Left renal cortex interstitium (tissue), 4 donors: ENCODE results near the gene SLC7A8. TPM values are rescaled to one million over a fixed set of nuclear protein-coding genes. Genes with fewer than 3 reads are reported as not detected.
"Not testable (repeated sequence)": the region's sequence is repeated elsewhere in the genome, so short reads cannot be mapped to it uniquely, and the experiment has no call there.

Source experiments
- DNase-seq, 4 donors: peaks; one replicate each; pipeline ENCODE4 v3.0.0-alpha.2; 2013; ENCODE audit warnings: low read depth in 4 of 4, low spot score in 2 of 4, missing footprints in 1 of 4
- polyA plus RNA-seq, 4 donors: library from polyadenylated mRNA; unstranded; fragments of 120-200 nt; gene quantifications; one replicate each; pipeline ENCODE4 v1.2.1, GENCODE V29; 2013; ENCODE audit not compliant: insufficient read length in 4 of 4

Gene SLC7A8
- 100 to 1,000 TPM in 2 of 4 donors, 10 to 100 TPM in 2; 80.6 to 108 (median 96.2) TPM for polyA plus RNA-seq

- peak in 1 of 4 donors; percentile 67 for DNase-seq
These were observed at the start of gene SLC7A8 for GRCh38 chr14:23183479-23183878. Gene SLC7A8 (minus strand): TSS chr14:23183660. CDS start chr14:23182914, 746 bp downstream.

DNA sequence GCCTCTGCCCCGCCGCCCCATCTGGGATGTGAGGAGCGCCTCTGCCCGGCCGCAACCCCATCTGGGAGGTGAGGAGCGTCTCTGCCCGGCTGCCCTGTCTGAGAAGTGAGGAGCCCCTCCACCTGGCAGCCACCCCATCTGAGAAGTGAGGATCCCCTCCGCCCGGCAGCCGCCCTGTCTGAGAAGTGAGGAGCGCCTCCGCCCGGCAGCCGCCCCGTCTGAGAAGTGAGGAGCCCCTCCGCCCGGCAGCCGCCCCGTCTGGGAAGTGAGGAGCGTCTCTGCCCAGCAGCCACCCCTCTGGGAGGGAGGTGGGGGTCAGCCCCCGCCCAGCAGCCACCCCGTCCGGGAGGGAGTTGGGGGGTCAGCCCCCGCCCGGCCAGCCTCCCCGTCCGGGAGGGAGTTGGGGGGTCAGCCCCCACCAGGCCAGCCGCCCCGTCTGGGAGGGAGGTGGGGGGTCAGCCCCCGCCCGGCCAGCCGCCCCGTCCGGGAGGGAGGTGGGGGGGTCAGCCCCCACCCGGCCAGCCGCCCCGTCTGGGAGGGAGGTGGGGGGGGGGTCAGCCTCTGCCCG, 48.9 kb upstream of the SLC7A8 start:
- DNase-seq = not testable (repeated sequence)

GRCh38 chr14:23228812-23229211, 45.4 kb upstream of the SLC7A8 start:
- DNase-seq = no peak

GRCh38 chr14:23227566-23227965, 44.1 kb upstream of the SLC7A8 start:
- no peak for DNase-seq

- not testable (repeated sequence) for DNase-seq
These were observed 41.5 kb upstream of the SLC7A8 start for GRCh38 chr14:23224958-23225357.

DNA sequence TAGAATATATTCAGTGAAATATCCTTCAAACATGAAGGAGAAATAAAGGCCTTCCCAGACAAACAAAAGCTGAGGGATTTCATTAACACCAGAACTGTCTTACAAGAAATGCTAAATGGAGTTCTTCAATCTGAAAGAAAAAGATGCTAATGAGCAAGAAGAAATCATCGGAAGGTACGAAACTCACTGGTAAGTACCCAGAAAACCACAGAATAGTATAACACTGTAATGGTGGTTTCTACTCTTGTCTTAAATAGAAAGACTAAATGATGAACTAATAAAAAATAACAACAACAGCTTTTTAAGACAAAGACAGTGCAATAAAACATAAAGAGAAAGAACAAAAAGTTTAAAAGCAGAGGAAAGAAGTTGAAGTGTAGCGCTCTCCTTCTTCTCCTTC, 35.6 kb upstream of the SLC7A8 start:
- DNase-seq = no peak

DNA sequence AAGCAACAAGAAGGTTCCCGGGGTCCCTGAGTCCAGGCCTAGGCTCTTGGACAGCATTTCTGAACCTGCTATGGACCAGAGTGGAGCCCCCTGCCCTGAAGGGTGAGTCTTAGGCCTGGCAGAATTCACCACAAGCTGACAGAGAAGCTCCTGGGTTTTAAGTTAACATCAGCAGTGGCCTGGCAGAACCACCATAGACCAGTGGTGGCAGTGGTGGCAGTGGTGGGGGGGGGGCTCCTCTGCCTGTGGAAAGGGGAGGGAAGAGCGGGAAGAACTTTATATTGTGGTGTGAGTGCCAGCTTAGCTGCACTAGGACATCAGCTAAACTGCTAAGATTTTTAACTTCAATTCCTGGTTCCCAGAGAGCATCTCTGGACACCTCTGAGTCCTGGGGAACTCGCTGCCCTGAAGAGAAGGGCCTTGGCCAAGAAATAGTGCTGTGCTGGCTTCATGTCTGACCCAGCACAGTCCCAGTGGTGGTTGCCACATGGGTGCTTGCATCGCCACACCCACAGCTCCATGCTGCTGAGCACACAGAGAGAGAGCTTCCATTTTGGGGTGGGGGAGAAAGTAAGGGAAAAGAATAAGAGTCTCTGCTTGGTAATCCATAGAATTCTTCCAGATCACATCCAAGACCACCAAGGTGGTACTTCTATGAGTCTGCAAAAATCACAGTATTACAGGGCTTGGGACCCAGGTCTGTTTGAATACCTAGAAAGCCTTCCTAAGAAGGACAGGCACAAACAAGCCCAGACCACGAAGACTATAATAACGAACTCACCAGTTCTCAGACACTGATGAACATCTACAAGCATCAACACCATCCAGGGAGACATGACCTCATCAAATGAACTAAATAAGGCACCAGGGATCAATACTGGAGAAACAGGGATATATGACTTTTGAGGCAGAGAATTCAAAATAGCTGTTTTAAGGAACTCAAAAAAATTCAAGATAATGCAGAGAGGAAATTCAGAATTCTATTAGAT, 33.9 kb upstream of the SLC7A8 start:
- no peak for DNase-seq

DNA sequence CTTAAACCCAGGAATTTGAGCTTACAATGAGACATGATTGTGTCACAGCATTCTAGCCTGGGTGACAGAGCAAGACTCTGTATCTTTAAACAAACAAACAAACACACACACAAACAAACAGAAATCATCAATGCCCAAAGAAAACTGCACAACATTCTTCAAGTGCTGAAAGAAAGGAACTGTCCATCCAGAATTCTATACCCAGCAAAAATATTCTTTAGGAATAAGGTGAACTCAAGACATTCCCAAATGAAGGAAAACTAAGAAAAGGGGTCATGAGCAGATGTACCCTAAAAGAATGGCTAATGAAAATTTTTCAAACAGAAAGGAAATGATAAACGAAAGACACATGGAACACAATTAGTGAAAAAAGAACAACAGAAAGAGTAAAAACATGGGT, 32.0 kb upstream of the SLC7A8 start:
- DNase-seq = no peak

DNA sequence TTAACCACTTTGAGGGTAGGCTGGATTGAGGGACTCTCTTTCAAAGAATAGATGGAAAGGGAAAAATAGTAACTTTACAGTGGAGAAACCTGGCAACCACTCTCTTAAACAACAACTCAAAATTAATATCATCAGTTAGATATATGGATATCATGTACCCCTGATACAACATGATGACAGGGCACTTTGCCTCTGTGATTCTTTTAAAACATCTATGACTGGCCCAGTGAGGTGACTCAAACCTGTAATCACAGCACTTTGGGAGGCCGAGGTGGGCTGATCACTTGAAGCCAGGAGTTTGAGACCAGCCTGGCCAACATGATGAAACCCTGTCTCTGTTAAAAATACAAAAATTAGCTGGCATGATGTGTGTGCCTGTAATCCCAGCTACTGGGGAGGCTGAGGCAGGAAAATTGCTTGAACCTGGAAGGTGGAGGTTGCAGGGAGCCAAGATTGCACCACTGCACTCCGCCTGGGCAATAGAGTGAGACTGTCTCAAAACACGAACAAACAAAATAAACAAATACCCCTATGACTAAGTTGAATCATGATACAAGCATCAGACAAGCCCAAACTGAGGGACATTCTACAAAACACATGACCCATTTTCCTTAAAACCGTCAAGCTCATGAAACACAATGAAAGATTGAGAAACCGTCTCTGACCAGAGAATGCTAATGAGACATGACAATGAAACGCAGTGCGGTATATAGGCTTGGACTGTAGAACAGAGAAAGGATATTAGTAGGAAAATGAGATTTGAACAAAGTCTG, 26.4 kb upstream of the SLC7A8 start:
- DNase-seq = no peak

DNA sequence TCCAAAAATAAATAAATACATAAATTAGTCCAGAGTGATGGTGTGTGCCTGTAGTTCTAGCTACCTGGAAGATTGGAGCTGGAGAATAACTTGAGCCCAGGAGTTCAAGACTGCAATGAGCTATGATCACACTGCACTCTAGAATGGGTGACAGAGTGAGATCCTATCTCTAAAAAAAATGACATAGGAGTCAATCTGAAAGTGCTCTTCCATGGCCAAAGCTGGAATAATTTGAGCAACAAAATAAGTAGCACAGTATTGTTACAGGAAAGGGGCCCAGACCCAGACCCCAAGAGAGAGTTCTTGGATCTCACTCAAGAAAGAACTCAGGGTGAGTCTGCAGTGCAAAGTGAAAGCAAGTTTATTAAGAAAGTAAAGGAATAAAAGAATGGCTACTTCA, 24.9 kb upstream of the SLC7A8 start:
- DNase-seq = no peak

DNA sequence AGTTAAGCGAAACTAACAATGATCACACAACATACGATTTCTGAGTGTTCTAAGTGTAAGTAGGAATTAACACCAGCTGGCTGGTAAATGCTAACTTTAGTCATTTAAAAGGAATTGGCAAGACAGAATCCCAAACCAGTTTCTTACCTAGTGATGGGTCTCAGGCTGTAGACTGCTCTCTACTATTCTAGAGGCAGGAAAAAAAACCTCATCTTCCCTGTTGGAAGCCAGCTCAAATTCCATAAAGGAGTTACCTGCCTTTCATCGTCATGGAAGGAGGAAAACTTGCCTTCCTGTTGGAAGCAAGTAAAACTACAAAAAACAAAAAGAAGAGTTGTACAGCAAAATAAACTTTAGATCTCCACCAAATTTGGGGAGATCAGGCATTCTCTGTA, 23.7 kb upstream of the SLC7A8 start:
- no peak for DNase-seq

GRCh38 chr14:23206422-23207145, 23.1 kb upstream of the SLC7A8 start:
- DNase-seq = no peak

GRCh38 chr14:23202001-23202400, 18.5 kb upstream of the SLC7A8 start:
- DNase-seq = no peak

GRCh38 chr14:23199141-23199540, 15.7 kb upstream of the SLC7A8 start:
- not testable (repeated sequence) for DNase-seq

- DNase-seq = not testable (repeated sequence)
These were observed 13.0 kb upstream of the SLC7A8 start for GRCh38 chr14:23196487-23196886.

GRCh38 chr14:23195552-23196101, 12.2 kb upstream of the SLC7A8 start:
- DNase-seq = no peak

- DNase-seq = no peak
These were observed 10.0 kb upstream of the SLC7A8 start for GRCh38 chr14:23193432-23193831.

DNA sequence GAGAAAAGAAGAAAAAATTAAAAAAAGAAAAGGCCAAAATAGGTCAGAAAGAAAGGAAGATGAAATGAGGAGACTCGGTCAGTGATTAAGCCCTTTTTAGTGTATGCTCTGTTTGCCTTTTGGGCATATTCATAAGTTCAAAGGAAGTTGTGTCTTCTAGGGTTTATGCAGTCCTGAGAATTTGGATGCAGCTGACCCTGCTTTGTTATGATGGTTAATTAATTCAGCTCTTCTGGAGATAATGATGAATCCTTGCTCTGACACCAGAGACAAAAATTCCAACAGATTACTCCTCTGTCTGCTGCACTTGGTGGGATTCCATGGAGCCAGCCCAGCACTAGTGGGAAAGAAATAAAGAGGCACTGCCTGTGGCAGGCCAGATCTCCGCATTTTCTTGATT, 4.5 kb upstream of the SLC7A8 start:
- no peak for DNase-seq

DNA sequence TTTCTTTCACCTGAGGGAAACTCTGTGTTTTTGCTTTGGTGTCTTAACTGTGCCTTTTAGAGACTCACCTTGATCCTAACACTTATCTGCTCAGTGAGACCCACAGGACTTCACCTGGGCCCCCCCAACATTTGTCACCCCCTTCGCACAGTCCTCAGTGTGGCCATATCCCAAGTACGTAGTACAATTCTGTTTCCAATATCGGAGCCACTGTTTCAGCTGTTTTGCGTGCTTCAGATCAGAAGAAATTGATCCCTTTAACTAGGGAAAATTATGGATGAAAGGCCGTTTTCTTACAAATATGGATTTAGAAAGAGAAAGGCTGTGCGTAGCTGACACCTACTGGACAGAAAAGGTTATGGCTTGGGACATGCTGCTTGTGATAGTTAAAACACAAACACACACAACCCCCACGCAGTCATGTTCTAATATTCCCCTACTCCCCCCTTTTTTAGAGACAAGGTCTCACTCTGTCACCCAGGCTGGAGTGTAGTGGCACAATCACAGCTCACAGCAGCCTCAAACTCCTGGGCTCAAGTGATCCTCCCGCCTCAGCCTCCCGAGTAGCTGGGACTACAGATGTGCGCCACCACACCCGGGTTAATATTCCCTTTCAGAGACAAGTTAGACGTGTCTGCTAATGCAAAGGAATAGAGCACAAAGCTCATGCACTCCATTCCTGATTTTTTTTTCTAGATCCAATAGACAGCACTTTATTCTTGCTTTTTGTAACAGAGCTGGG, 3.6 kb upstream of the SLC7A8 start:
- DNase-seq = no peak
